Measurements from ENCODE around the gene COL5A1.

COL5A1 gene

DNA sequence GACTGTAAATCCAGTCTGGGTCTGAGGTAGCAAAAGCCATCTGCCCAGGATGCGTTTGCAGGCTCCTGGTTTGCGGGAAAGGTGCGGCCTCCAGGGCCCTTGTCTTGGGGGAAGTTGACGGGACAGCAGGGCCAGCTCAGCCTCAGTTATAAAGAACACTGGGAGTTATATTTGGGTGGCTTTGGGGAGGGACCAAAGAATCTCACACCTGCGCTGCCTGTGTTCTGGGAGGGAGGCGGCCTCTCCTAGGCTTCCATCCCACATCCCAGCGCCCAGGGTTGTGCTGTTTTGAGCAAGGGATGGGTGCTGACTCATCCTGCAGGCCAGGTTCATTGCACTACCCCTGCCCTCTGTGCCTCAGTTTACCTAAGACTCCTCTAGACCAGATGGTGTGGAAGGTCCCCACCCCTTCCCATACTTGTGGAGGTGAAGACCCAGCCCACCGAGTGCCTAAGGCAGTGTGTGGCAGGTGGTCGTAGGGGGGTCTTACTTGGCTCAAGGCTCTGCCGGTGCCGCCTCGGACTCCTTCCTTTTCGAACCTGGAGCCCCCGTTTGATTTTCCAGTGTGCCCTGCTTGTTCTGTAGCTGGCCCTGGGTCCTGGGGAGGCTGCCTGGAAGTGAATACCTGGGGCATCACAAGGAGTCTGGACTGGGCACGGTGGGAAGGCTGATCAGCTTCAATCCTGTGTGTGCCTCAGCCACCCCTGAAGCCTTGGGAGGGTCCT, 199.7 kb downstream of the COL5A1 start:
- Histone ChIP-seq H3K4me3 (ENCODE audit: low read depth, low read length, poor library complexity, severe bottlenecking) (no peak overlapping the region), H3K4me1 (ENCODE audit: insufficient read depth, low read length, severe bottlenecking) (no peaks in the 10 kb centered on the region), H3K9me2 (ENCODE audit: low read depth, low read length) (no peaks in the 10 kb centered on the region), H3K27ac (ENCODE audit: low read depth, low read length, poor library complexity, severe bottlenecking) (no peak overlapping the region), H3K9me3 (ENCODE audit: low read length) (no peaks in the 10 kb centered on the region), H3K36me3 (ENCODE audit: insufficient read depth, low read length) (peaks cover 100% of the 10 kb centered on the region), H2AFZ (ENCODE audit: low read length) (no peak overlapping the region), H3K4me2 (ENCODE audit: low read length) (no peak overlapping the region), H3K27me3 (ENCODE audit: insufficient read depth, low read length) (no peaks in the 10 kb centered on the region), H3K9ac (ENCODE audit: low read length) (no peak overlapping the region), H4K20me1 (ENCODE audit: insufficient read depth, low read length) (no peaks in the 10 kb centered on the region), H3K79me2 (ENCODE audit: insufficient read depth, low read length) (peaks cover 33% of the 10 kb centered on the region), H3F3A (ENCODE audit: insufficient read depth, low read length) (no peaks in the 10 kb centered on the region)
- no peak for TF ChIP-seq EZH2 (IDR thresholded peaks at IDR 0.05; ENCODE audit: borderline replicate concordance, low read length)
- TF ChIP-seq, protein P1, sequence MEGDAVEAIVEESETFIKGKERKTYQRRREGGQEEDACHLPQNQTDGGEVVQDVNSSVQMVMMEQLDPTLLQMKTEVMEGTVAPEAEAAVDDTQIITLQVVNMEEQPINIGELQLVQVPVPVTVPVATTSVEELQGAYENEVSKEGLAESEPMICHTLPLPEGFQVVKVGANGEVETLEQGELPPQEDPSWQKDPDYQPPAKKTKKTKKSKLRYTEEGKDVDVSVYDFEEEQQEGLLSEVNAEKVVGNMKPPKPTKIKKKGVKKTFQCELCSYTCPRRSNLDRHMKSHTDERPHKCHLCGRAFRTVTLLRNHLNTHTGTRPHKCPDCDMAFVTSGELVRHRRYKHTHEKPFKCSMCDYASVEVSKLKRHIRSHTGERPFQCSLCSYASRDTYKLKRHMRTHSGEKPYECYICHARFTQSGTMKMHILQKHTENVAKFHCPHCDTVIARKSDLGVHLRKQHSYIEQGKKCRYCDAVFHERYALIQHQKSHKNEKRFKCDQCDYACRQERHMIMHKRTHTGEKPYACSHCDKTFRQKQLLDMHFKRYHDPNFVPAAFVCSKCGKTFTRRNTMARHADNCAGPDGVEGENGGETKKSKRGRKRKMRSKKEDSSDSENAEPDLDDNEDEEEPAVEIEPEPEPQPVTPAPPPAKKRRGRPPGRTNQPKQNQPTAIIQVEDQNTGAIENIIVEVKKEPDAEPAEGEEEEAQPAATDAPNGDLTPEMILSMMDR (IDR thresholded peaks at IDR 0.05; ENCODE audit: low read length): no peak

DNA sequence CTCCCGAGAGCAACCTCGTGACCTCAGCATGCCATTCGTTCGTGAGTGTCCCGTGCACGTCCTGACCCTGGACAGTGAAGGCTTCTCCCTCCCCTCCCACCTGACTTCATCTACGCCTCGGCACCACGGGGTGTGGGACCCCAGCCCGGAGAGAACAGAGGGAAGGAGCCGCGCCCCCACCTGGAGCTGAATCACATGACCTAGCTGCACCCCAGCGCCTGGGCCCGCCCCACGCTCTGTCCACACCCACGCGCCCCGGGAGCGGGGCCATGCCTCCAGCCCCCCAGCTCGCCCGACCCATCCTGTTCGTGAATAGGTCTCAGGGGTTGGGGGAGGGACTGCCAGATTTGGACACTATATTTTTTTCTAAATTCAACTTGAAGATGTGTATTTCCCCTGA, 200.7 kb downstream of the COL5A1 start:
- peaks cover 39% of the 10 kb centered on the region for H3K79me2 ChIP-seq (ENCODE audit: insufficient read depth, low read length)
- no peak overlapping the region for H3K4me3 ChIP-seq (ENCODE audit: low read depth, low read length, poor library complexity, severe bottlenecking)
- TF ChIP-seq, protein P1 (IDR thresholded peaks at IDR 0.05; ENCODE audit: low read length): no peak
- no peak for TF ChIP-seq EZH2 (IDR thresholded peaks at IDR 0.05; ENCODE audit: borderline replicate concordance, low read length)
- H3F3A ChIP-seq (ENCODE audit: insufficient read depth, low read length): no peaks in the 10 kb centered on the region
- no peak overlapping the region for H3K27ac ChIP-seq (ENCODE audit: low read depth, low read length, poor library complexity, severe bottlenecking)
- no peaks in the 10 kb centered on the region for H3K27me3 ChIP-seq (ENCODE audit: insufficient read depth, low read length)
- H3K9me2 ChIP-seq (ENCODE audit: low read depth, low read length): no peaks in the 10 kb centered on the region
- H3K4me2 ChIP-seq (ENCODE audit: low read length): no peak overlapping the region
- H2AFZ ChIP-seq (ENCODE audit: low read length): no peak overlapping the region
- H3K36me3 ChIP-seq (ENCODE audit: insufficient read depth, low read length): peaks cover 100% of the 10 kb centered on the region
- H3K9ac ChIP-seq (ENCODE audit: low read length): no peak overlapping the region
- no peaks in the 10 kb centered on the region for H4K20me1 ChIP-seq (ENCODE audit: insufficient read depth, low read length)
- no peaks in the 10 kb centered on the region for H3K4me1 ChIP-seq (ENCODE audit: insufficient read depth, low read length, severe bottlenecking)
- H3K9me3 ChIP-seq (ENCODE audit: low read length): no peaks in the 10 kb centered on the region

DNA sequence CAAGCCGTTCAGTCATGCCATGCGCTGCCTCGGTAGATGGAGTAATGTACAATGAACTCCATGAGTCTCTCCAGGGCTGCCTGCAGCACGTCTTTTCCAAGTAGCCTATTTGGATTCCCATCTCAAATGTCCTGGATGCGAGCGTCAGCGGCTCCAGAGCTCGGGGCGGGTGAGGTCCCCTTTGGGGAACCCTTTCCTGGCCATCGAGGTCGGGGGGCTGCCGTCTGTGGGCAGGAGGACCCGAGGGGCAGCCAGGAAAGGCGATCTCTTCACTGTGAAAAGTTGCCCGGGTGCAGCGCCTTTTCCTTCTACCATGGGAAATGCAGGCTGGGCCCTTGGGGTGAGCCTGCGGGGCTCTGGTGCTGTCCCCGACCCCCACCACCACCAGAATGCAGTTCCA, 202.1 kb downstream of the COL5A1 start:
- H3K9ac ChIP-seq (ENCODE audit: low read length): no peak overlapping the region
- H3K9me3 ChIP-seq (ENCODE audit: low read length): no peaks in the 10 kb centered on the region
- peaks cover 100% of the 10 kb centered on the region for H3K36me3 ChIP-seq (ENCODE audit: insufficient read depth, low read length)
- no peaks in the 10 kb centered on the region for H4K20me1 ChIP-seq (ENCODE audit: insufficient read depth, low read length)
- peaks cover 46% of the 10 kb centered on the region for H3K79me2 ChIP-seq (ENCODE audit: insufficient read depth, low read length)
- no peak overlapping the region for H2AFZ ChIP-seq (ENCODE audit: low read length)
- H3F3A ChIP-seq (ENCODE audit: insufficient read depth, low read length): no peaks in the 10 kb centered on the region
- no peak overlapping the region for H3K4me3 ChIP-seq (ENCODE audit: low read depth, low read length, poor library complexity, severe bottlenecking)
- H3K27me3 ChIP-seq (ENCODE audit: insufficient read depth, low read length): no peaks in the 10 kb centered on the region
- TF ChIP-seq, protein P1 (IDR thresholded peaks at IDR 0.05; ENCODE audit: low read length): no peak
- TF ChIP-seq EZH2 (IDR thresholded peaks at IDR 0.05; ENCODE audit: borderline replicate concordance, low read length): no peak
- H3K9me2 ChIP-seq (ENCODE audit: low read depth, low read length): no peaks in the 10 kb centered on the region
- H3K4me1 ChIP-seq (ENCODE audit: insufficient read depth, low read length, severe bottlenecking): no peaks in the 10 kb centered on the region
- no peak overlapping the region for H3K4me2 ChIP-seq (ENCODE audit: low read length)
- no peak overlapping the region for H3K27ac ChIP-seq (ENCODE audit: low read depth, low read length, poor library complexity, severe bottlenecking)

Data from OCI-LY1 (cell line).